SIG-M5 (cell line): ENCODE data around the gene MCC.

Source experiments
- DNase-seq: peaks from one replicate; lab custom pipeline; 2025; lab: John Stamatoyannopoulos, UW

Gene MCC

DNA sequence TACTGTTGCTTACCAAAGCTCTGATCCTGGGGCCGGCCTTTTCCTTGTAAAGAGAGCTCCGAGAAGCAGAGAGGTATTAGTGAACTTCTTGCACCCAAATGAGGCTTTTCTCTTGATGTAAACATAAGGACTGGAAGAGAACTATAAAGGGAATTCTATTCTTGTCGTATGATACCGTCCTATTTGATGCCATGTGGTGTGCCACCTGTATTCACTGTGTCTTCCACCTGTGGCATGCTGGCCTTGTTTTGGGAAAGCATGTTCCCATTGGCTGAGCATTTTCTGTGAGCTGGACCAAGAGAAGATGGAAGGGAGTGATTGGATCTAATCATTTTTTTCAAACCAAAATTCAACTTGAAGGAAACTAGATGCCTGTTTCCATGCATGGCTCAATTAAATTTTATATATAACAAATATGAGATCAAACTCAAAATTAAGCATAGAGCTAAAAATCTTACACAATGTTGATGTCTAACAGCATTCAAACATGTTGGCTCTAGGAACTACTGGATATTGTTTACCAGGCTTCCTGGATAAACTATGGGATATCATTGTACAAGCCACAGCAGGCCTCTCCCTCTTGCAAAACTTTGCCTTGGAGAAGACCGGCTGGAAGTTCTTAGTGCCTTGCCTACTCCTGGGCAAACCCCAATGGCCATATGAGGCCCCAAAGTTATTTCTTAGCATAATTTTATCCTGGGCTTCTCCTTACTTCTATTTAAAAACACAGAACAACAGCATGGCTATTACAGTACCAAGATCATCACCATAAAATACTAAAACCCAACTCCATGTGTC, 168.8 kb downstream of the MCC start:
- DNase-seq: no peak

DNA sequence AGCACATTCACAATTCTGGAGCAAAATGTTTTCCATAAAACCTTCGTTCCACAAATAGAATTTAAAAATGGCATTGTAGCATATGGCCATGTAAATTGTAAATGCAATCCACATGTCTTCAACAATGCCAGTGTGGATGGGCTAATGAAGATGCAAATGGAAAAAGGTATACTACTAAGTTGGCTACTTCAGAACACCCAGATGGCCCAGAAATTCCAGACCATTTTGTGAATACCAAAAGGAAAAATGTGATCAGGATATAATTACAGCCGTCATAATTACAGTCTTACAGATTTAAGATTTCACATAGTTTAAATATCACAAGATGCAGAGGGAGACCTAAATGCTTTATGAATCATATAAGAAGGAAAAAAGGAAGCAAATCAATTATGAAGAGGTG, 170.6 kb downstream of the MCC start:
- no peak for DNase-seq

DNA sequence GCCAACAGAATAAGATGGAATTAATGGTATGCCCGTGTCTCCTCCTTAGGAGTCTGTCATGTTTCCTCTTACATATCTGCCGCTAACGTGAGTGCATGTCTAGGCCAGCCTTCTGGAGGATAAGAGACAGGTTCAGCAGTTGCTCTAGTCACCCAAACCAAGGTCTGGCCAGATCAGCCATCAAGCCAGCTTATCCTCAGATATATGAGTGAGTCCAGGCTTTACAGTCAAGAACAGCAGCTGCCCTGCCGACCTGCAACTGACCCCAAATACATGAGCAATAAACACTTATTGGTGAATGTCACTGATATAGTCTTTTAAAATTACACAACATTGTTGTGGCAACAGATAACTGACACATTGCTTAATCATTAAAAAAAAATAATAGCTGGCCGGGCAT, 177.0 kb downstream of the MCC start:
- DNase-seq: no peak

DNA sequence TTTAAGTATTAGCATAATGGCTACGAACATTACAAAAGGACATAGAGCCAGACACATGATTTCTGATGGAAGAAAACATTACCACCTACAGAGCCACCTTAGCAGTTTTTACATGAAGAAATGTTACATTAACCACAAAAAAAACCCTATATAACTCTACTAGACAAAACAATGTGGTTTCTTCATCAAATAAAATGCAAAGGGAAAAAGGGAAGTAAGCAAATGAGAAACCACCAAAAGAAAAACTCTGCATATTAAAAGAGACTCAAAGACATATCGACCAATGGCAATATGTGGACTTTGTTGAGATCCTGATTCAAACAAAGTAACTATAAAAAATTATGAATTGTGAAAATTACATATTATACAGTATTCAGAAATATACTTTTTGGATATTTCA, 186.1 kb downstream of the MCC start:
- no peak for DNase-seq

DNA sequence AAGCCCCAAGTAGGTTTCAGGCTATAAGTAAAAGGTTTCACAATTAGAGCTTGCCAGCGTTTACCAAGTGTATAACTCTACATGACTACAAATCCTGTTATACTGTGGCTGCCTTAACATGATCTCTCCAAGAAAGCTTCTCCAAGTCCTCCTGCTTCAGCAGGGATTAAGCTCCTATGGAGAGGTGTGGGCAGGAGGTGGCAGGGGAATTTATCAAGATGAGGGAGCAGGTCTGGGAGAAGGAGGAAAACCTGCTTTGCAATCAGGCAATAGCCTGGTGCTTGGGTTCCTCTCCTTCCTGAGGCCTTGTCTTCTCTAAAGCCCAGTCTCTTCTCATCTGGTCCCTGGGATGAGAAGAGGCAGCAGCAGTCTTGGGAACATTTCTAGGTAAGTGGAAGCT, 188.7 kb downstream of the MCC start:
- DNase-seq: no peak

DNA sequence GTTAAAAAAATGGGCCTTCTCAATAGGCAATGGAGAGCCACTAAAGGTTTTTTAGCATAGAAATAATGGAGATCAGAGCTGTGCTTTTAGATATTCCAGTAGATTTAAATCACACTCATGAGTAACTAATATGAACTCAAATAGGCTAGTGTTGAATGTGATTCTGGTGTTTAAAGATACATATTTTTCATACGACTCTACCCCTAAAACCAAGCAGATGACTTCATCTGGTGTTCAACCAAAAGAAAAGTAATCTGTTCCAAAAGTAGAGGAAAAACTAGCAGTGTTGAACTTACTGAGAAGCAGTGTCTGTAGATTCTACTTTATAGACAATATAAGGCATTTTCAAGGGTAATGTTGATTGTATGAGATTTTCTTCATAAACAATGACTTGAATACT, 191.6 kb downstream of the MCC start:
- DNase-seq: no peak

DNA sequence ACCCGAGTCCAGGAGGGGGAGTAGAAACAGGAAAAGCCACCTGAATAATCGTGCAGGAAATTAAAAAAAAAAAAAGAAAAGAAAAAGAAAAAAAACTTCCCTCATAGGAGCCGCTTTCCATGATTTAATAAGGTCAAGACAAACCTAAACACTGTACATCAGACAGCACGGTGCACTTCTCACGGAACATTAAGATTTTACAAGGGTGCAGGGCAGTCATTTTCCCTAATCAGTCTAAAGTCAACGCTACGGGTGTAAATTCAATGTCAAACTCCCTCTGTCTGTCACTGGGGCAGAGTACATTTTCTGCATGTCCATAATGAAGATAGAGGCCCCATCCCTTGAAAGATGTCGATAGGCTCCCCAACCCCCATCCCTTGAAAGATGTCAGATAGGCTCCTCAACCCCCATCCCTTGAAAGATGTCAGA, 193.1 kb downstream of the MCC start:
- no peak for DNase-seq

DNA sequence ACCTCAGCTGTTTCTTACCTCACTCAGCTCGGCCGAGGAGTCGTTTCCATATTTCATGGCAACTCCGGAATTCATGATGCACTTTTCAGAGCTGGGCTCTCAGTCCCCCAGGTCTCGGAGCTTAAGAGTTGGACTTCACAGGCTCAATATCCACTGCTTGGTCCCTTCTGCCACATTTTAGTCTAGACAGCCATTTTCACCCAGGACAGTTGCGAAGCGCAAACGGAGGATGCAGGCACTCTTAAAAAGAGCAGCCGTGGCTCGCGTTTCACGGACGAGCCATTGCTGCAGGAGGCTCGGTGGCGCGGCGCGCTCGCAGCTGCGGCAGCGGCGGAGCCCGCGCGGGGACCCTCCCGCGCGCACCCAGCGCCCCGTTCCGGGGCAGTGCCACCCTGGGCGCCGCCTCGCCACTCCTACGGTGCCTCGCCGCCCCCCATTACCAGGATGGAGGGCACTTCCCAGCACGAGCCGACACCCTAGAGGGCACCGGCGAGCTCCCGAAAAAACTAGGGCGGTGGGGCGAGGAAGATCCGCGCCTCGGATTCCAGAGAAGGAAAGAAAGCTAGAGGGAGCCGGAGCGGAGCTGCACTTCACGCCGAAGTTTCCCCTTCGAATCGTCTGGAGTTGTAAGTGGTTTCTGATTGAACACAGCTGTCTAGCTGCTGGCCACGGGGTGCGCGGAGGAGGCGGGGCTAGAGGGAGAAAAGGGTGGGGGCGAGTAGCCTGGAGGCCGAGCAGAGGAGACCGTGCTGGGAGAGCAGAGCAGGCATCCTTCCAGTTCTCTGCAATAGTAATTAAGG, 193.7 kb downstream of the MCC start:
- DNase-seq: no peak

DNA sequence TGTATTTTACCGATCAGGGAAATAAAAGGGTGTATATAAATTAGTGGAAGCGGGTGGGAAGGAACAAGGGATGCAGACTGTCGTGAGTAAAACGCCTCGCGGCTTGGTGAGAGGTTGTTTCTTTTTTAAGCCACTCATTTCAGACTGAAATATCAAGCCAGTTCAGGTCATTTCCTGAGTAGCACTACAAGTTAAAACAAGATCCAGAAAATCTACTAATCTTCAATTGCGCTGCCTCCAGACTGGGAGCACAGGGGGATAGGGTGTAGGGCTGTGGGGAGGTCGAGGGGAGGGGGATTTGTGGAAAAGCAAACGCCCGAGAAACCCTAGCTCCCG, 194.3 kb downstream of the MCC start:
- no peak for DNase-seq

DNA sequence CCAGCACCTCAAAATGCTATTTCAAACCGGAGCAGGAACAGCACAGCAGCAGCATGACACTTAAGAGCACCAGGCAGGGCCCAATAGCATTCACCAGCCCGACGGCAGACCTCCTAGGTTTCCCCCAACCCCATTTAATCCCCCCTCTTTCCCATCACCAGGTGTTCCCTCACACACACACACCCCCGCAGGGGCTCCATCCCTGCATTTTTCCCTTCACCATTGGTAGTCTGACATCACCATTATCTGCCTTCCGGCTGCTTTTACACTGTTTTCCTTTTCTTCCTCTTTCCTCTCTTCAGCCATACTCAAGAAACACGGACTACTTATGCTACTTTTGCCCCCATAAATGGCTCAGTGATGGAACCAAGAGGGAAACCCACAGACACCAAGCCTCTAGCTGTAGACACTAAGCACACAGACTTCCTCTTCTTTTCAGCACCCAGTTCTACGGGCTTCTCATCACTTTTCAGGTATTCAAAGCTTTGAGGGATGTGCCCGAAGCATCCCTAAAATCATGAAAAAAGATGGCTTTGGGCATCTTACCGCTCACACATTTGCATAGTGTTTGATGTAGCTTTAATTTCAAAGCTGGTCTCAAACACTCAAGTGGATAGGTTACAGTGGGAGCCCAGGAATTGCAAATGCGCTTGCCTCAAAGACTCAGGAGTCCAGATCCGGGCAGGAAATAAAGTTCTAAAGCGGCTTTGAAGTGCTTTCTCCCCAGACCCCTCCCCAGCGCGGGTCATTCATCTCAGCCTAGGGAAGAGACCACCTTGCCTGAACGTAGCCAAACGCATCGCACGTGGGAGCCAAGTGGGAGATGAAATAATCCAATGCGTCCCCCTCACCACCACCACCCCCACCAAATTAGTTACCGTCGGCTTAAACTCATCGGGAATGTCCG, 194.9 kb downstream of the MCC start:
- DNase-seq: no peak

DNA sequence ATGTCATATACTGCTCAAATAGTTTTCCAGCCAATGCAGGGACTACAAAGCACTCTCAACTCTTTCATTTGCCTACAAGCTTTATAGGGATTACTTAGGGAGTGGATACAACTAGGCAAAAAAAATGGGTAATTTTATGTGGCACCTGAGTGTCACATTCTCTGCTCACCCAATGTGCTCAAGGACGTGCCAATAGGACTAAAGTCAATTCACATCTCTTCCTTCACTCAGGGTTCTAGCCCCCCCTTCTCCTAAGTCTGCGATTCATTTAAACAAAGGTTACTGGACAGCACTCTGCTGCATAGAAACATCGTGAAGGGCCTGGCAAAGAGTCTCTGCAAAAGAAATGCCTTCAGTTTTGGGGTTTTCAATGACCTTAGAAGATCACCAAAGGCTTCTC, 195.8 kb downstream of the MCC start:
- DNase-seq: no peak

DNA sequence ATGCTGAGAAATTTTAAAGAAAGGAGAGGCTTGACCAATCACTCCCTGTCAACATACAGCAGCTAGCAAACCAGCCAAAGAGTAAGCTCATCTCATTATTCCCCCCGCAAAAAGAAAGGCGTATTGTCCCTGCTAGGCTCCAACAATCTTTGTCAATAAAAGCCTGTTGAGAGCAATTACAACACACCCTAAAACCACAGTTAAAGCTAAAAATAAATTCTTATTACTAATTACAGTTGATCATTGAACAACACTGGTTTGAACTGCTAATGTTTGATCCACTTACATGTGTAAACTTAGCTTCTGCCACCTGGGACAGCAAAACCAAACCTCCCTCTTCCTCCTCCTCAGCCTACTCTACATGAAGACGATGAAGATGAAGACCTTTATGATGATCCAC, 204.7 kb downstream of the MCC start:
- DNase-seq: no peak

DNA sequence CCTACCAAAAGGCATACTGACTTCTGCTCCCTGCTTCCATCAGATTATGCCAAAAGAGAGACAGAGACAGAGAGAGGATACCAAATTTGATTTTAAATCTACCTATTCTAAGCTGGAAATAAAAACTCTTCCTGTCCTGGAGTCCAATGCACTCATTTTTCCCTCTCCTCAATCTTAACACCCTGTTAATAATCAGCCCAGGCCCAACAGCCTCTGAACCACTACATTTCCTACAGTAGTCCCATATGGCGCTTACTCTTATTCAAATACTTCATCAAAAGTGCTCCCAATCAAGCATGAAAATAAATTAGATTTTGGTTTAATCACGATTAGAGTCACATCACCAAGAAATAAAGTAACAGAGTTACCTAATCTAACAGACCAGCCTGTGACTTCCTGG, 205.8 kb downstream of the MCC start:
- DNase-seq: no peak

DNA sequence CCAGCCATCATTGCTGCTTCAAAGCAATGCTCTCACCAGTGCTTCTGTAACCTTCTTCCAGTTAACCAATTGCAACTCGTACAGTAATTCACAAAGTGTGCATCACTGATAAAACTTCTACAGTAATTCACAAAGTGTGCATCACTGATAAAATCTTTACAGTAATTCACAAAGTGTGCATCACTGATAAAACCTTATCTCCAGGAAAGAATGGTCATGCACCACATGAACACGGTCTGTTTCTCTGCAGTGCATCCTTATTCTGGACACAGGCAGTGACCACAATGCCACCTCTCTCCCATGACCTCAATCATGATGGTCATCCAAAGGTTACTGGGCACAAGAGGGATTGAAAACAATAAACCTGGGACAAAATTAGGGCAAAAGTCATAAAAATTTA, 207.1 kb downstream of the MCC start:
- DNase-seq: no peak

DNA sequence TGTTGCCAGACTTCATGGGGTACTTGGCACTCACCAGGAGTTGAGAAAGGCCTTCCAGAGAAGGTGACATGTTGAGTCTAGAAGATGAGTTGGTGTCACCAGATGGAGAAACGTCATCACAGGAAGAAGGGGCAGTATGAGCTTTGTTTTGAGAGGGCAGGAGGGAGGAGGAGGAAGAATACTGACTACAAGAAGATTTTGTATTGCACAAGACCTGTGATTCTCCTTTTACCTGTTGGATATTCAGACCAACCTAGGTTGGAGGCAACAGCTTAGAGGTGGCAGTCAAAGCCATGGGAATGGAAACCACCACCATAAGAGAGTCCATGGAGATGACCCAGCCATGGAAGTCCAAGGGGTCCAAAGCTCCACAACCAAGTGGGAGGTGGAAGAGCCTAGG, 207.7 kb downstream of the MCC start:
- DNase-seq: no peak

DNA sequence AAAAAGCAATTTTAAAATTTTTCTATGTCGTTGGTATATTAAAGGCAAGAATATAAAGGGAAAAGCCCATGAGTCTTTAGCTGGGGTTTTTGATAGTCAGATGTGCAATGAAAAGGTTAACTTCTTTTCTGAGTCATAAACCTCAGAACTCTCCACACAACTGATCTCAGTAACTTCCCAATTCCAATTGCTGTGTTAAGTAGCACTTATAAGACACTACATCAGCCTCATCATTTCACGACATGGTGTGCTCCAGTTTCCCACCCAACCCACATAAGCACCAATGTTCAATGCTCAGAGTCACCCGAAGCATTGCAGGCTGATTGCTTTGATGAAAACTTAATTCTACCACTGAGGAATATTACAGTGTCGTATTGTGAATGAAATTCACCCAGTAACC, 209.3 kb downstream of the MCC start:
- DNase-seq: peak; percentile 20

DNA sequence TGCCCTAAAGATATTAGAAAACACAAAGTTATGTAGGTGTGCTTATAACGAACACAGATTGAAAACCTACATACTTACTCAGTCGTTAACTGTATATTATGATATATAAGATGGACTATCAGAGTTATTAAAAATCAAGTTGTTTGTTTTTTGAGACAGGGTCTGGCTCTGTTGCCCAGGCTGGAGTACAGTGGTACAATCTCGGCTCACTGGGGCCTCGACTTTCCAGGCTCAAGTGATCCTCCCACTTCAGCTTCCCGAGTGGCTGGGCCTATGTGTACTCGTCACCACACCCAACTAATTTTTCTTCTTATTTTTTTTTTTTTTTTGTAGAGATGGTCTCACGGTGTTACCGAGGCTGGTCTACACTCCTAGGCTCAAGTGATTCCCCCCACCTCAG, 211.8 kb downstream of the MCC start:
- DNase-seq: no peak

DNA sequence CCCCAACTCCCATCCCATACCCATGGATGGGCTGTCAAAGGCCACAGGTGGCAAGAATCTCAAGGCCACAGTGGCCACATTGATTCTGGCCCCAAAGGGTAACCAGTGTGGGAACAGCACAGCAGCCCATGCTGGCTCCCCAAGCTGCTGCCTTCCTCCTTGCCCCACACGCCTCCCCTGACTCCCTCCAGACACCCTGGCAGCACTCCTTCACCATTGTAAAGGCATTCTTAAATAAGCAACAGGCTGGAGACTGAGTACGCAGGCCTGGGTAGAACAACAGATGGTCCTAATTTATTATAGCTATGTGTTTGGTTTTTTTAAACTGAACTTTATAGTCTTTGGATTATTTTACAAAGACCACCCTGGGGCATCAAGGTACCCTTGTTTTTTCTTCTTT, 212.3 kb downstream of the MCC start:
- no peak for DNase-seq

DNA sequence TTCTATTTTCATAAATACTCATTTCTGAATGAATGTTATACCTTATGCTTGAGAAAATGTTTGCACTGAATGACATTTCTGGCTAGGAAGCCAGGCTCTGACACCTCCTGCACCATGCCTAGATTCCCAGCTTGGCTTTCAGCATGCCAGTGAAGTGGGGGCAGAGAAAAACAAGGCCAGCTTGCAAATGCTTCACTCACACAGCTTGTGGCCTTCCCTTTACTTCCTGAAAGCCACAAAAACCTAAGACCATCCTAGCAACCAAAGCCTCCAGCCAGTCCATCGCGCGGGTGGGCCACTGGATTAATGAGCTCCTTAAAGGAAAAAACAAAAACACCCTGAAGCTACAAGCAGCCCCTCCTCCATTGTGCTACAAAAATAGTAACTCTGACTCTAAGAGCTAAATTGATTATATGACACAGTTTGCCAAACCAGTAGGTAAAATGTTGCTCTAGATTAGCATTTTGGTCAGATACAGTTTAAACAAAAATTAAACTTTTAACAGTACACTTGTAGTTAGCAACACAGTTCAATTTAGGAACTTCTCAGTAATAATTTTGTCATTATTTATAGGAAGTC, 213.3 kb downstream of the MCC start:
- no peak for DNase-seq

DNA sequence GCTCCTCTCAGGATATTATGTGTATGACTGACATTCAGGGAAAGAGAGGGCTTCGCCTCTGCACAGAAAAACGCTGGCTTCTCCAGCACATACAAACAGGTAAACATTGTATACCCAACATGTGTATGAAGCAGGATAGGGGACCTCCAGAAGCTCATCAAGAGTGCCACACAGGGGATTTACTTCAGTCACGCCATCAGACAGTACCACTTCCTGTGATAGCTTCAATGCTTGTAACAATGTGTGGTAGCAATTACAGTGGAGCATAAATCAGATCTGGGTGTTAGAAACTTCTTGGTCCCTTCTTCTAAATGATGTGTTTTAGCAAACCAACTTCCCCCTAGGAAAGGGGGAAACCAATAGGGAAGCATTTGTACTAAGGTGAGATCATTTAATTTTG, 214.3 kb downstream of the MCC start:
- DNase-seq: no peak

DNA sequence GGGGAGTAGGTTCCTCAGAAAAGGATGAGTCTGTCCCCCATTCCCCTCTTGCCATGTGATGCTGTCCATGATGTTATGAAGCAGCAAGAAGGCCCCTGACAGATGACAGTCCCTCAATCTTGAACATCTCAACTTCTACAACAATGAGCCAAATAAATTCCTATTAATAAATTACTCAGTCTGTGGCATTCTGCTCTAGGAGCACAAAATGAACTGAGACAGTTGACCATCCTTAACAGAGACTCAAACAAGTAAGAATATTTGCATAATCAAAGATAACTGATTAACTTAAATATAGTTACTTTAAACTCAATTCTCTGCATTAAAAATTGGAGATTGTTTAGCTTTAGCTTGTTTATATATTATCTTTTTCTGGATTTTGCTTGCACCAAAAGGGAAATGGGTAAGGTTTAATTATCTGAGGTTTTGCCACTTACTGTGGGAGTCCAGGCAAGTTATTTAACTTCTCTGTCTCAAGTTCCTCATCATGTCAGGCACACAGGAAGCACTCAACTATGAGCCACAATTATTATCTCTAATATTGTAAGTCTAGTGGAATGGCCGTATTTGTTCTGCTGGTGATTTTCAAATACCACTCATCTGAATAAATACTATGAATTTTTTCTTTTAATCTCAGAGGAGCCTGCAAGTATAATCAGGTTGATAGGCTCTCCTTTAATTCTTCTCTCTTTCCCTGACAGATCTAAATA, 216.4 kb downstream of the MCC start:
- DNase-seq: no peak

DNA sequence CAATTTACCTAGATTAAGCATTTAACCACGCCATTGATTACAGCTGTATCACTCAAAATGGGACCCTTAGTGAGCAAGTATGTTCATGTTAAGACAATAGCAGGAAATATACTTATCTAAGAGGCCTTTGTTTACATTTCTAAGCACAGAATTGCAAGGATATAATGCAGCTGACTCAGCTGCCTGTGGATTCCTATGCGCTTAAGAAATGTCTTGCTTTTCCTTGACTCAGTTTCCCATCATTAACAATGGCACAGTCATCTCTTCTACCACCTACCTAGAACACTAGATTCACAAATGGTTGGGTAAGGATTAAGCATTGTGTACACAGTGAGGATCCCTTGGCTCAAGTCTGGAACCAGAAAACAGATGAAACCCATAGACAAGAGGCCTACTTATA, 217.2 kb downstream of the MCC start:
- DNase-seq: no peak
